ENCODE results near the gene MXD4. TPM values are rescaled to one million over a fixed set of nuclear protein-coding genes. Genes with fewer than 3 reads are reported as not detected.

The MXD4 gene
- total and polyA plus RNA-seq, 5 donors from 2014 or later, result 34.3 to 121 (median 58.1) TPM

- no peak for ATAC-seq (ENCODE audit: low read depth in 2 of 2)
- peaks cover 9% of the 10 kb centered on the region for H3K36me3 ChIP-seq (ENCODE audit: control insufficient read depth, insufficient read depth, low read length)
- Mint-ChIP-seq H3K27me3 (no peaks in the 10 kb centered on the region), H3K27ac (peak overlapping the region; percentile 60 to 92 (median 64)), H3K9me3 (peaks cover 0 to 2% (median 0%) of the 10 kb centered on the region in 7 donors), H3K4me1 (peaks cover 8 to 30% (median 14%) of the 10 kb centered on the region in 4 donors), H3K36me3 (peaks cover 14% of the 10 kb centered on the region), H3K4me3 (no peak overlapping the region)
- H3K9me3 ChIP-seq (ENCODE audit: control insufficient read depth in 2 of 2, low read length in 2 of 2), result no peaks in the 10 kb centered on the region
- no peak overlapping the region for H3K4me3 ChIP-seq (ENCODE audit: low read depth, low read length)
- peaks cover 3% of the 10 kb centered on the region for H3K4me1 ChIP-seq (ENCODE audit: control insufficient read depth, insufficient read depth, low read length, poor library complexity, severe bottlenecking)
- no peak for DNase-seq
- no peak overlapping the region for H3K27ac ChIP-seq (ENCODE audit: insufficient read depth, low read length, poor library complexity, severe bottlenecking)
- H3K27me3 ChIP-seq (ENCODE audit: control insufficient read depth, insufficient read depth, low read length), result no peaks in the 10 kb centered on the region
Observed at GRCh38 chr4:2297606-2298531, 36.0 kb upstream of the MXD4 start.

GRCh38 chr4:2296631-2297601 lies 35.0 kb upstream of the MXD4 start:
- peaks cover 6% of the 10 kb centered on the region for H3K4me1 ChIP-seq (ENCODE audit: control insufficient read depth, insufficient read depth, low read length, poor library complexity, severe bottlenecking)
- Mint-ChIP-seq H3K9me3 (peaks cover 0 to 2% (median 0%) of the 10 kb centered on the region in 7 donors), H3K36me3 (peaks cover 8% of the 10 kb centered on the region), H3K4me1 (peaks cover 8 to 36% (median 17%) of the 10 kb centered on the region in 4 donors), H3K27me3 (no peaks in the 10 kb centered on the region), H3K27ac (peak overlapping the region in 2 of 3 donors; percentile 64 to 92), H3K4me3 (no peak overlapping the region)
- H3K27me3 ChIP-seq (ENCODE audit: control insufficient read depth, insufficient read depth, low read length), result no peaks in the 10 kb centered on the region
- H3K4me3 ChIP-seq (ENCODE audit: low read depth, low read length), result no peak overlapping the region
- no peak for DNase-seq
- H3K9me3 ChIP-seq (ENCODE audit: control insufficient read depth in 2 of 2, low read length in 2 of 2), result no peaks in the 10 kb centered on the region
- no peak overlapping the region for H3K27ac ChIP-seq (ENCODE audit: insufficient read depth, low read length, poor library complexity, severe bottlenecking)
- H3K36me3 ChIP-seq (ENCODE audit: control insufficient read depth, insufficient read depth, low read length), result peaks cover 6% of the 10 kb centered on the region
- no peak for ATAC-seq (ENCODE audit: low read depth in 2 of 2)

GRCh38 chr4:2295900-2296442 lies 34.1 kb upstream of the MXD4 start:
- H3K4me1 Mint-ChIP-seq, result peaks cover 9 to 45% (median 20%) of the 10 kb centered on the region in 4 donors
- H3K27me3 Mint-ChIP-seq, result peaks cover 2% of the 10 kb centered on the region
- peak overlapping the region; percentile 32 to 93 (median 88) for H3K27ac Mint-ChIP-seq
- Histone ChIP-seq H3K36me3 (ENCODE audit: control insufficient read depth, insufficient read depth, low read length) (peaks cover 4% of the 10 kb centered on the region), H3K27ac (ENCODE audit: insufficient read depth, low read length, poor library complexity, severe bottlenecking) (no peak overlapping the region), H3K27me3 (ENCODE audit: control insufficient read depth, insufficient read depth, low read length) (no peaks in the 10 kb centered on the region), H3K4me3 (ENCODE audit: low read depth, low read length) (no peak overlapping the region), H3K9me3 (ENCODE audit: control insufficient read depth in 2 of 2, low read length in 2 of 2) (no peaks in the 10 kb centered on the region), H3K4me1 (ENCODE audit: control insufficient read depth, insufficient read depth, low read length, poor library complexity, severe bottlenecking) (peaks cover 15% of the 10 kb centered on the region)
- H3K9me3 Mint-ChIP-seq, result peaks cover 0 to 2% (median 0%) of the 10 kb centered on the region in 7 donors
- peaks cover 8% of the 10 kb centered on the region for H3K36me3 Mint-ChIP-seq
- DNase-seq (no peak), ATAC-seq (ENCODE audit: low read depth in 2 of 2) (no peak)
- no peak overlapping the region for H3K4me3 Mint-ChIP-seq

- ATAC-seq (ENCODE audit: low read depth in 2 of 2), result no peak
- Histone ChIP-seq H3K9me3 (ENCODE audit: control insufficient read depth in 2 of 2, low read length in 2 of 2) (no peaks in the 10 kb centered on the region), H3K36me3 (ENCODE audit: control insufficient read depth, insufficient read depth, low read length) (peaks cover 4% of the 10 kb centered on the region), H3K27ac (ENCODE audit: insufficient read depth, low read length, poor library complexity, severe bottlenecking) (no peak overlapping the region), H3K27me3 (ENCODE audit: control insufficient read depth, insufficient read depth, low read length) (no peaks in the 10 kb centered on the region), H3K4me3 (ENCODE audit: low read depth, low read length) (no peak overlapping the region), H3K4me1 (ENCODE audit: control insufficient read depth, insufficient read depth, low read length, poor library complexity, severe bottlenecking) (peaks cover 20% of the 10 kb centered on the region)
- peaks cover 5% of the 10 kb centered on the region for H3K27me3 Mint-ChIP-seq
- no peak for DNase-seq
- H3K27ac Mint-ChIP-seq, result peak overlapping the region; percentile 32 to 93 (median 88)
- H3K4me3 Mint-ChIP-seq, result no peak overlapping the region
- peaks cover 0 to 2% (median 0%) of the 10 kb centered on the region in 7 donors for H3K9me3 Mint-ChIP-seq
- H3K4me1 Mint-ChIP-seq, result peaks cover 11 to 50% (median 24%) of the 10 kb centered on the region in 4 donors
- peaks cover 8% of the 10 kb centered on the region for H3K36me3 Mint-ChIP-seq
Observed at GRCh38 chr4:2295500-2295899, 33.6 kb upstream of the MXD4 start.

- DNase-seq (no peak), ATAC-seq (ENCODE audit: low read depth in 2 of 2) (no peak)
- Histone ChIP-seq H3K27me3 (ENCODE audit: control insufficient read depth, insufficient read depth, low read length) (no peaks in the 10 kb centered on the region), H3K4me3 (ENCODE audit: low read depth, low read length) (no peak overlapping the region), H3K9me3 (ENCODE audit: control insufficient read depth in 2 of 2, low read length in 2 of 2) (no peaks in the 10 kb centered on the region), H3K4me1 (ENCODE audit: control insufficient read depth, insufficient read depth, low read length, poor library complexity, severe bottlenecking) (peaks cover 32% of the 10 kb centered on the region), H3K36me3 (ENCODE audit: control insufficient read depth, insufficient read depth, low read length) (peaks cover 2% of the 10 kb centered on the region), H3K27ac (ENCODE audit: insufficient read depth, low read length, poor library complexity, severe bottlenecking) (no peak overlapping the region)
- H3K36me3 Mint-ChIP-seq, result peaks cover 4% of the 10 kb centered on the region
- peaks cover 8 to 61% (median 20%) of the 10 kb centered on the region in 4 donors for H3K4me1 Mint-ChIP-seq
- H3K9me3 Mint-ChIP-seq, result peaks cover 0 to 2% (median 0%) of the 10 kb centered on the region in 7 donors
- H3K27ac Mint-ChIP-seq, result peak overlapping the region; percentile 70 to 82 (median 81)
- H3K4me3 Mint-ChIP-seq, result no peak overlapping the region
- peaks cover 5% of the 10 kb centered on the region for H3K27me3 Mint-ChIP-seq
Observed at GRCh38 chr4:2292646-2293108, 30.8 kb upstream of the MXD4 start.

GRCh38 chr4:2291705-2292645 lies 30.1 kb upstream of the MXD4 start:
- H3K4me1 Mint-ChIP-seq, result peaks cover 8 to 56% (median 20%) of the 10 kb centered on the region in 4 donors

More at GRCh38 chr4:2291705-2292645, 30.1 kb upstream of the MXD4 start:
- Histone ChIP-seq H3K27me3 (ENCODE audit: control insufficient read depth, insufficient read depth, low read length) (no peaks in the 10 kb centered on the region), H3K4me3 (ENCODE audit: low read depth, low read length) (no peak overlapping the region), H3K9me3 (ENCODE audit: control insufficient read depth in 2 of 2, low read length in 2 of 2) (no peaks in the 10 kb centered on the region), H3K27ac (ENCODE audit: insufficient read depth, low read length, poor library complexity, severe bottlenecking) (peak overlapping the region; percentile 81), H3K4me1 (ENCODE audit: control insufficient read depth, insufficient read depth, low read length, poor library complexity, severe bottlenecking) (peaks cover 30% of the 10 kb centered on the region), H3K36me3 (ENCODE audit: control insufficient read depth, insufficient read depth, low read length) (no peaks in the 10 kb centered on the region)
- no peak overlapping the region for H3K4me3 Mint-ChIP-seq
- ATAC-seq (ENCODE audit: low read depth in 2 of 2) (no peak), DNase-seq (no peak)
- peaks cover 0 to 2% (median 0%) of the 10 kb centered on the region in 7 donors for H3K9me3 Mint-ChIP-seq
- no peaks in the 10 kb centered on the region for H3K36me3 Mint-ChIP-seq
- peaks cover 5% of the 10 kb centered on the region for H3K27me3 Mint-ChIP-seq
- H3K27ac Mint-ChIP-seq, result peak overlapping the region; percentile 70 to 99 (median 82)
